EH (cell line): ENCODE measurements around the gene HNRNPAB.
"Not testable (repeated sequence)": the region's sequence is repeated elsewhere in the genome, so short reads cannot be mapped to it uniquely, and the experiment has no call there.

ENCODE experiments used
- DNase-seq: peaks from one replicate; pipeline ENCODE4 v3.0.0-alpha.2; 2015; ENCODE audit warnings: low read depth

The HNRNPAB gene

DNA sequence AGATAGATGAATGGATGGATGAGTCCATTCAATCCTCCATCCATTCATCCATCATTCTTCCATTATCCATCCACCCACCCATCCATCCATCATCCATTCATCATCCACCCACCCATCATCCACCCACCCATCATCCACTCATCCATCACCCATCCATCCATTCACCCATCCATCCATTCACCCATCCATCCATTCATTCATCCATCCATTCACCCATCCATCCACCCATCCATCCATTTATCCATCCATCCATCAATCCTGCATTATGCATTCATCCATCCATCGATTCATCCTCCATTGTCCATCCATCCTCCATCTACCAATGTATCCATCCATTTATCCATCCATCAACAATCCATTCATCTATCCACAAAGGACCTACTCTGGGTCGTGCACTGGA lies 41.1 kb downstream of the HNRNPAB start:
- DNase-seq, result no peak

DNA sequence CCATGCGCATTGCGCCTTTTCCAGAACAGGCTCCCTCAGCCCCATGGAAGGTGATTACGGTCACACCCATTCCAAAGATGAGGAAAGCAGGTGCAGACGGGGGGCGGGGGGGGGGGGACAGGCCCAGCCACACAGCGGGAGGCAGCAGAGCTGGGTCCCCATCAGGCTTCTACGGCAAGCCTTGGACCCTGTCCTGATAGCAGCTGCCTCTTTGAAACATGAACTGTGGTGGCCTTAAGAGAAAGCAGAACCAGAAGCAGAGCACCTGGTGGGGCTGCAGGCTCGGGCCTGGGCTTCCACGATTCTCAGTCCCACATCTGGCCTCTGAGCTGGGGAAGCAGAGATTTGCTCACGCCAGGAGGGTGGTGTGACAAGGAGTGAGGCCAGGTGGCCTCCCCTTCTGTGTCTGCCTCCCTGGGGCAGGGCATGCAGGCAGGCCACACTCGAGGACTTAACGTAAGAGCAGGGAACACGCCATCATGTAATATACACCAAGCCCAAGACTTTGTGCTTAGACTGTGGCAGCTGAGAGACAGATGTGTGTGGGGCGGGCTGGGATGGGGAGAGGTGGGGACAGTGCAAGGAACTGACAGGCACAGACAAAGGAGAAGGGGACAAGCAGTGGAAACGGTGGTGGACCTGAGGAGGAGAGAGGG lies 42.4 kb downstream of the HNRNPAB start:
- DNase-seq, result no peak

DNA sequence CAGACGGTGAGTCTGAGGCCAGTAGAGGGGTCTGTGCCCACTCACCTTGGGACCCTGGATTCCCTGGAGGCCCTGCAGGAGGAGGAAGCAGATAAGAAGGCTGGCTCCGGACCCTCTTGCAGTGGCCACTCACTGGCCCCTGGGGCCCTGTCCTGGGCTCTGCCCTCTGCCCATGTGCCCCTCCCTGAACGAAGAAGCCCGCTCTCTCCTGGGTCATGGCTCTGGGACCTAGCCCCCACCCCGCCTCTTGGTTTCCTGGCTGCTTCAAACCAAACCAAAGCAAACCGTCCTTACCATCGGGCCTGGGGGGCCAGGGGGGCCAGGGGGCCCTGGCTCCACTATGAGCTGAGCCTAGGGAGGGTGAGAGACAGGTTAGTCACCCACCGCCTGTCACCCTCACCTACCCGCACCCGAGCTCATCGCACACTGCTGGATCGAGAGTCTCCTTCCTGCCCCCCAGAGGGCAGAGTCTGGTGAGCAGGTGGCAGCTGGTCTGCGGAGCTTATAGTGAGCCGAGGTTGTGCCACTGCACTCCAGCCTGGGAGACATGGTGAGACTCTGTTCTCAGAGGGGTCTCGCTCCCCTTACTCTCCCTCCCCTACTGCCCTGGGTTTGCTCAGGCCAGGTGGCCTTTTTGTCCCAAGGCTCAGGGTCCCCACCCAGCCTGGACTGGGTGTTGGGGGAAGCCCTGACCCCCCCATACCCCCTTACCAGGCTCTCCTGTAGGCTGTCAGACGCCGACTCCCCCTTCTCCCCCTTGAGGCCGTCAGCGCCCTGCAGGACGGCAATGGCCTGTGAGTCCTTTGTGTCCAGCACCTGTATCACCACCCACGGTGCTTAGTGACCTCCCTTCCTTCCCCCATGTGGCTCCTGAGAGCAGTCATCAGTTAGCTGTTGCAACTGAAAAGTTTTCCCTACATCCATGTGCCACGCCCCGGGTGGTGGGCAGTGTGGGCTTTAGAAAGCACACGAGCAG lies 43.4 kb downstream of the HNRNPAB start:
- no peak for DNase-seq

DNA sequence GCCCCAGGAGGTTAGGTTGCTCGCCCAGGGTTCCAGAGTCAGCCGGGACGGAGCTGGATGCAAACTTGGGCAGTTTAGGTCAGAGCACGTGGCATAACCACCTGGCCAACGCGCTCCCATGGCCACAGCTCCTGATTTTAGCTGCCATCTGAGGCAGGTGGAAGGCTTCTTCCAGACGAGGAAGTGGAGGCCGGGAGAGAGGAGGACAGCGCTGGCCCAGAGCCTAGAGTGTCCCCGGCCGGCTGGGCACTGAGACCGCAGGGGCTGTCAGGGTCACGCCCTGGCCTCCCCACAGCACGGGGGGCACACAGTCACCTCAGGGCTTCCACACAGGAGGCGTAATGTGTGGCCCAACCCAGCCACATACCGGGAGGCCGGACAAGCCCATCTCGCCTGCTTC lies 44.4 kb downstream of the HNRNPAB start:
- no peak for DNase-seq

DNA sequence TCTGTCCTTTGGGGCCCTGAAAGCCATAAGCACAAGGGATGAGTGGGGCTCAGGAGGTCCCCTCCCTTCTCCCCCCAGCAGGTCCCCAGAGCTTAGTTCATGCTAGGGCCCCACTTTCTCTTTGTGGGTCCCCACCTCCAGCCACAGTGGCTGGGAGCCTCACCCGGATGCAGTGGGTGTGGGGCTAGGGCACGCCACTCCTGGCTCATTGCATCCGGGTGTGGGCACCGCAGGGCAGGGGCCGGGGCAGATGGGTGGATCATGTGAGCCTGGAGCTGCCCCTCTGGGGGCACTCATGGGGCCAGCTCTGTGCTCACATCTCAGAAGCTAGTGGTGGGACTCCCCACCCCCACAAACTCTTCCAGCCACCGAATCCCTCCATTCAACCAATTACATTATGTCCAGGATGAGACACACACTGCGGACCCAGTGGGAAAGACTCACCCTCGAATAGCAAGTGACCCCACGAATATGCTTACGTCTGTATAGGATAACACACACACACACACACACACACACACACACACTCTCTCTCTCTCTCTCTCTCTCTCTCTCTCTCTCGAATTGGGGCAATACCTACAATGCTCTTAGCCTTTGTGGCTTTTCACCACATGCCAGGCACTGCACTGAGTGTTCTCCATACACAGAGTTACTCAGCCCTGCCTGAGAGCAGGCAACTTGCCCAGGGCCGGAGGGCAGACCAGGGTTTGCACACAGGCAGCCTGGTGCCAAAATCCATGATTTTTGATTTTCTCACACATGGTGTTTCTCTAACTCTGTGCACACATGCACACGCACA lies 45.1 kb downstream of the HNRNPAB start:
- peak; percentile 59 for DNase-seq

DNA sequence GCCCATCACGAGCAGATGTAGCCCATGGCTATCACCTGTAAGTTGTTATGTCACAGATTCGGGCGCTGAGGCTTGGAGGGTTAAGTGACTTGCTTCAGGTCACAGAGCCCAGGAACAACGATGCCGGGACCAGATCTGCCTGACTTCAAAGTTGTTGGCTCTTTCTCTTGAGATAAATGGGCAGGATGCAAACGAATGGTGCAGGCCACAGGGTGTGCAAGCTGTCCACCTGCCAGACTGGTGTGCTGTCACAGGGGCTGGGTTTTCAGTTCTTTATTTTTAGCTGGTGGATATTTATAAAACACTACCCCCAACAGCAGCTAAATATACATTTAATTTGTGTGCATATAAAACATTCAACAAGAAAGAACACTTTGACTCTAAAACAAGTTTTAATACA lies 45.9 kb downstream of the HNRNPAB start:
- DNase-seq, result no peak

DNA sequence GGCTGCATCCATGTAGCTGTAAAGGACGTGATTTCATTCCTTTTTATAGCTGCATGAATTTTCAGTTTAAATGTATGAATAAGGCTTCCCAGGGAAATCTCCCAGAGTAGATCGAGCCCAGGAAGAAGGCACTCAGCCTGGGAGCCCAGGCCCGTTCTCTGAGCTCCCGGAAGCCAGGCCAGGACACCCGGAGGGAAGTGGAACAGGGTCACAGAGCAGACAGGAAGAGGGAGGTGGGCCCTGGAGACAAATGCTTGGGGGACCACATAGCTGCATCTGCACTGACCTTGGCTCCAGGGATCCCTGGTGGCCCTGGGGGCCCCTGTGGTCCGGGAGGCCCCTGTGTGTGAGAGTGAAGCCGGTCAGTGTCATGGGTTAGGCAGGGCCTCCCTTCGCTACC lies 47.9 kb downstream of the HNRNPAB start:
- no peak for DNase-seq

DNA sequence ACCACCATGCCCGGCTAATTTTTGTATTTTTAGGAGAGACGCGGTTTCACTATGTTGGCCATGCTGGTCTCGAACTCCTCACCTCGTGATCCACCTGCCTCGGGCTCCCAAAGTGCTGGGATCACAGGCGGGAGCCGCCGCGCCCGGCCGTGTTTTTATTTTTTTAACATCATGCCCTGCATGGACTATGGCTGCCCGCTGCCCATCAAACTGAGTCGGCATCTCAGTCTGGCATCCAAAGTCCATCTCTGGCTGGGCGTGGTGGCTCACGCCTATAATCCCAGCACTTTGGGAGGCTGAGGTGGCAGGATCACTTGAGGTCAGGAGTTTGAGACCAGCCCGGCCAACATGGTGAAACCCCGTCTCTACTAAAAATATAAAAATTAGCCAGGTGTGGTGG lies 49.3 kb downstream of the HNRNPAB start:
- not testable (repeated sequence) for DNase-seq

DNA sequence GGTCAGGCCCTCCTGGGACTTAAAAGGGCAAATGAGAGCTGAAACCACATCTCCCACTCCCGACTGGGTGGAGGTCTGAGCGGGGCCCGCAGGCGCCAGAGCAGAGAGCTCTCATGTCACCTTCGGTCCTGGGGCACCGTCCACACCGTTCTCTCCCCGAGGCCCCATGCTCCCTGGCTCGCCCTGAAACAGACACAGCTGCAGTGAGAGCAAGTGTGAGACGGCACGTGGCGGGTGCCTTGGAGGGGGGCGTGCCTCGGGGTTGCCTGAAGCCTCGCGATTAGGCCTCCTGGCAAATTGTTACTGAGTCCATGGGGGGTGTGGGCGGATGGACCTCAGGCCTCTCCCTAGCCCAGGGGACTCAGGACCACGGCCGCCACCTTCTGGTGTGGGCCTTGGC lies 52.4 kb downstream of the HNRNPAB start:
- no peak for DNase-seq

DNA sequence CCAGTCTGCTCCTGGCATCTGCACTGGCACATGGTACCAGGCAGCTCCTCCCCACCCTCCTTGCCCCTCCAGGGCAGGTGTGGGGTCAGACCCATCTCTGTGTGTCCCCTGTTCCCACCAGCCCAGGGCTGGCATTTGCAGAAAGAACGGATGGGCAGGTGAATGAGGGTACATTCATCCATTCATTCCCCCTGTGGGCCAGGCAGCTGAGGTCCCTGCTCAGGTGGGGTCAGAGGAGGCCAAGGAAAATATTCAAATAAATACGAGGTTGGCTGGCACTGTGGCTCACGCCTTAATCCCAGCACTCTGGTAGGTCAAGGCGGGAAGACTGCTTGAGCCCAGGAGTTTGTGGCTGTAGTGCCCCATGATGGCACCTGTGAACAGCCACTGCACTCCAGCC lies 53.3 kb downstream of the HNRNPAB start:
- DNase-seq, result no peak

DNA sequence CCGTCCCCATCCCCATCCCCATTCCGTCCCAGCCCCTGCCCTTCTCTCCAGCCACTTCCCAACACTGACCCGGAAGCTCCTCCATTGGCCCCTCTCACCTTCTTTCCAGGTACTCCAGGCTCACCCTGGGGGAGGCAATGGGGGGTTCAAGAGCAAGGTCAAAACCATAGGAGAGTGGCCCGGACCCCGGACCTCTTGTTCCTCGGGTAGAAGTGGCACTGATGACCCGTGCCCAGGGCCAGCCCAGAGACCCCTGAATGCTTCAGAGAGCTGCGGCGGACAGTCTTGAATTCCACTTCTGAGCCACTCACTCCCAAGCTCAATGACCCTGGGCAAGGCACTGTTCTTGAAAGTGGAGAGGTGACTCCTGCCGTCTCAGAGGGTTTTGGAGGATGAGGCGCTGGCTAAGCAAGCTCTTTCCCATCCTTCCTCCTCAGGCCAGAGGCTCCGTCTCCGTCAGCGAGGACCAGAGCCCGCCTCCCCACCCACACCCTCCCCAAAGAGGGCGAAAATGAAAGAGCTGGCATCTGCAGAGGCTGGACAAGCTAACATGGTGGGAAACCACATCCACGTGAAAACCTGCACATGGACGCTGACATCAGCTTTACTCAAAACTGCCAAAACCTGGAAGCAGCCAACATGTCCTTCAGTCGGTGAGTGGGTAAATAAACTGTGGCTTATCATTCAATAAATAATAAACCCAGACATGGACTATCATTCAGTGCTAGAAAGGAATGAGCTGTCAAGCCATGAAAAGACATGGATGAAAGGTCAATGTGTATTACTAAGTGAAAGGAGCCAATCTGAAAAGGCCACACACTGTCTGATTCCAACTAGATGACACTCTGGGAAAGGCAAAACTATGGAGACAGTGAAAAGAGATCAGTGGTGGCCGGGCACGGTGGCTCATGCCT lies 55.5 kb downstream of the HNRNPAB start:
- DNase-seq, result no peak
